Measurements from ENCODE around the gene NFKBIA.
A peak's percentile ranks its signal among the peaks of the same experiment; 100 is the strongest.
"Not testable (repeated sequence)": the region's sequence is repeated elsewhere in the genome, so short reads cannot be mapped to it uniquely, and the experiment has no call there.

Gene NFKBIA

DNA sequence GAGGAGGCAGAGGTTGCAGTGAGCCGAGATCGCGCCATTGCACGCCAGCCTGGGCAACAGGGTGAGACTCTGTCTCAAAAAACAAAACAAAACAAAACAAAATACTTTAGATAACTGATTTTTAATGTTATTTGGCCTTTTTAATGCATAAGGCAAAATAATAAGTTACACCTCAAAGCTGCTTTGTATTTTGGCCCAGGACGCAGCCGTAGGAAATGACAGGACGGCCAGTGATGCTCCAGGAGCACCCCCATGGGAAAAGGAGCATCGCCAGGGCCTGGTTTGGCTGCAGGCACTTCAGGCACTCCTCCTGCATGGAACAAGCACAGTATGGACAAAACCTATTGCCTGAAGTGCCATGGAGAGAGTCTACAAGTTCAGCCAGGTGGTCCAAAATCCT is 3.5 kb upstream of the NFKBIA start:
- DNase-seq (ENCODE audit: low read depth): no peak

- DNase-seq (ENCODE audit: low read depth): no peak
These were observed 2.7 kb upstream of the NFKBIA start for GRCh38 chr14:35407306-35407630.

GRCh38 chr14:35406506-35407305 is 2.2 kb upstream of the NFKBIA start:
- peak; percentile 76 for DNase-seq (ENCODE audit: low read depth)

DNA sequence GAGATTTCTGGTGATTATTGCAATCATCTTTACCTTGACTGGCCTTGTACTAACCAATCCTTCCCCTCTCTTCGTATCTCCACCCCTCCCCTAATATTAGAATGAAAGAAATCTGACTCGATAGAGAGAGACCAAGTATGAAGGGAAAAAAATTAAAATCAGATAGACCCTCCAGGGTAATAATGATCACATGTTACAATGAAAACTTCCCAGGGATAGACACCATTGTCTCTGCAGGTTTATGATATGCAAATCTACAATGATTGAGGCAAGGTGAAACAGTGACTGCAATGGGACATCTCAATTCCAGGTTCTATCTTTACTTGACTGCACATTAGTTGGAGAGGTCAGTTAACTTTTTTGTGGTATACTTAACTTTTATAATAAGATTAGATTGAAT is 1.5 kb upstream of the NFKBIA start:
- DNase-seq (ENCODE audit: low read depth): no peak

- DNase-seq (ENCODE audit: low read depth): peak; percentile 29
These were observed 901 bp upstream of the NFKBIA start for GRCh38 chr14:35405304-35405996.

- DNase-seq (ENCODE audit: low read depth): peak; percentile 94
These were observed 723 bp downstream of the NFKBIA start for GRCh38 chr14:35403603-35404448.

DNA sequence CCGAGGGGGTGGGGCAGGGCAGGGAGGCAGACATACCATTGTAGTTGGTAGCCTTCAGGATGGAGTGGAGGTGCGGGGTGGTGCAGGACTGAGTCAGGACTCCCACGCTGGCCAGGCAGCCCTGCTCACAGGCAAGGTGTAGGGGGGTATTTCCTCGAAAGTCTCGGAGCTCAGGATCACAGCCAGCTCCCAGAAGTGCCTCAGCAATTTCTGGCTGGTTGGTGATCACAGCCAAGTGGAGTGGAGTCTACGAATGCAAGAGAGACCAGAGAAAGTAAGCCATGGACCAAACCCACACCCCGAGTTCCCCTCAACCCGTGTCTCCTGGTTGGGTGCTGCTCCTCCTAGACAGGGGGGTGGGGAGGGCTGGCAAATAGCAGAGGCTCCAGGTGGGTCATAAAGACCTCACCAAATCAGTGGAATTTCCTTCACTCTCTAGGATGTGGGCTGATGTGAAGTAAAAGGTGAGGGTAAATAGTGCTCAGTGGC is 1.4 kb downstream of the NFKBIA start:
- DNase-seq (ENCODE audit: low read depth): no peak

DNA sequence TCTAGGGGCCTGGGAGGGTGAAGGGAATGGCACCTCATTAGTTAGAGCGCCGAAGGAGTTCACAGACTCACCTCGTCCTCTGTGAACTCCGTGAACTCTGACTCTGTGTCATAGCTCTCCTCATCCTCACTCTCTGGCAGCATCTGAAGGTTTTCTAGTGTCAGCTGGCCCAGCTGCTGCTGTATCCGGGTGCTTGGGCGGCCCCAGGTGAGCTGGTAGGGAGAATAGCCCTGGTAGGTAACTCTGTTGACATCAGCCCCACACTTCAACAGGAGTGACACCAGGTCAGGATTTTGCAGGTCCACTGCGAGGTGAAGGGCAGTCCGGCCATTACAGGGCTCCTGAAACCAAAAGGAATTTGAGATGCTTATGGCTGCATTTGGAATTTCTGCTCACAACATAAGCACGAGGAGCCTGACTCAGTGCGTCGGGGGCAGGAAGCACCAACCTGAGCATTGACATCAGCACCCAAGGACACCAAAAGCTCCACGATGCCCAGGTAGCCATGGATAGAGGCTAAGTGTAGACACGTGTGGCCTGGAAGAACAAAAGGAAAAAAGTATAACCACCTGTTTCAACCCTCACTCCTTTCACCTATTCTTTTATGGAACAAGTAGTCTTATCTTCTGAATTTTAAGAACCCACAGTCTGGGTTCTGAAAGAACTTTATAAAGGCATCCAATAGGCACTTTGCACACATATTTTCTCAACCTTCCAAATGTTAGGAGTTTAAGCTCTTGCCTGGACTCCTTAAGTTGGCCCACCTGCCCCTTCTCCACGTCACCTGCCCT is 2.0 kb downstream of the NFKBIA start:
- DNase-seq (ENCODE audit: low read depth): no peak

DNA sequence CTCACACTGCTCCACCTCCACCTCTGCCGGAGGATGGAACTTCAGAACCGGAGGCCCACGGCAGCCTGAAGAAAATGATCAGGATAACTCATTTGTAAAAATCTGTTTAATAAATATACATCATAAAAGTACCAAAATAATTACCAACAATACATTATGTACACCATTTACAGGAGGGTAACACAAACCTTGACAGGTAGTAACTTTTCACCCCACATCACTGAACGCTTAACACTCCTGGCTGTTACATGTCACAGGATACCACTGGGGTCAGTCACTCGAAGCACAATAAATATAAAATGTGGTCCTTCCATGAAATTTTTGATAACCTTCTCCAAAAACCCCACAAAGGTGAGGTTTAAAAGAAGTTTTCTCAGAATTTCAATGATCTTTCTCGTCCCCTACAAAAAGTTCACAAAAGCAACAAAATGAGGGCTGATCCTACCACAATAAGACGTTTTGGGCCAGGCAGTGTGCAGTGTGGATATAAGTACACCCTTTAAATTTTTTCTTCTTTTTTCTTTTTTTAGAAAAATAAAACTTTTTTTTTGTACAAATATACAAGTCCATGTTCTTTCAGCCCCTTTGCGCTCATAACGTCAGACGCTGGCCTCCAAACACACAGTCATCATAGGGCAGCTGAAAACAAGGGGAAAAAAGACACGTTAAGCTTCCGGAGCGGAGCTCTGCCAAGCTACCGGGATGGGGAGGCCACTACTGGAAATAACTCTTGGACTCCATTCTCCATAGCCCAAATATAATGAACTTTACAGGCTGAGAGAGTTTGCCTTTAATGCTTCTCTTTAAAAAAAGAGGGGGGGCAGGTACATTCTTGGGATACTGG is 2.9 kb downstream of the NFKBIA start:
- DNase-seq (ENCODE audit: low read depth): no peak

DNA sequence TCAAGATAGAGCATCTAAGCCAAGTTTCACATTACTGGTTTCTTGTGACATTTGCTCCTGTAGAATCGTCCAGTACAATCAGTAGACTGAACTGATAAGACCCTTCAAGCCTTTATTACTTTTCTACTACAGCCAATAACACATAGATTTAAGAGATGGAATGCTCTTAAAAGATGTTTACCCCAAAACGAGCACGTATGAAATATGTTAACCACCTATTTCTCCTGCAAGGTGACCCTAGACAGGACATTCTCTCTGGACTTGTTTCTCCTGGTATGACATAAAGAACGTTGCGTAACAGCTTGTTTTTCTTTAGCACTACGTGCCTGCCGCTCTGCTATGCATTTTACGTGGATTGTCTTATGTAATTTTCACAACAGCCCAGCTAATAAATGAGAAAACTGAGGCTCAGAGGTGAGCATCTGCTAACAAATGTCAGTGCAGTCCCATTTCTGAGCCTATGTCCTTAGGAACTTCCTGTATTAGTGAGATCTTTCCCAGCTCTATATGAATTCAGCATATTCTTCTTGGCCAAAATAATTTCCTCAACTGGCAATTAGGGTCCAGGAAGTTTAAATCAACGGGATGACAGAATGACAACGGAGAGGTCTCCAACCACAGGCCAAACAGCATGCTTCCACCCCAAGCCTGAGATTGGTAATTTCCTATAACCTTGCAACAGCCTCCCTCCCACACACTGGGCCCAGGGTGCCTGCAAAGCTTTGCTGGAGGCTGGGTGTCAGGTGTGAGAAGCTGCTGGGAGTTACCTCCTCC is 3.7 kb downstream of the NFKBIA start:
- DNase-seq (ENCODE audit: low read depth): no peak

DNA sequence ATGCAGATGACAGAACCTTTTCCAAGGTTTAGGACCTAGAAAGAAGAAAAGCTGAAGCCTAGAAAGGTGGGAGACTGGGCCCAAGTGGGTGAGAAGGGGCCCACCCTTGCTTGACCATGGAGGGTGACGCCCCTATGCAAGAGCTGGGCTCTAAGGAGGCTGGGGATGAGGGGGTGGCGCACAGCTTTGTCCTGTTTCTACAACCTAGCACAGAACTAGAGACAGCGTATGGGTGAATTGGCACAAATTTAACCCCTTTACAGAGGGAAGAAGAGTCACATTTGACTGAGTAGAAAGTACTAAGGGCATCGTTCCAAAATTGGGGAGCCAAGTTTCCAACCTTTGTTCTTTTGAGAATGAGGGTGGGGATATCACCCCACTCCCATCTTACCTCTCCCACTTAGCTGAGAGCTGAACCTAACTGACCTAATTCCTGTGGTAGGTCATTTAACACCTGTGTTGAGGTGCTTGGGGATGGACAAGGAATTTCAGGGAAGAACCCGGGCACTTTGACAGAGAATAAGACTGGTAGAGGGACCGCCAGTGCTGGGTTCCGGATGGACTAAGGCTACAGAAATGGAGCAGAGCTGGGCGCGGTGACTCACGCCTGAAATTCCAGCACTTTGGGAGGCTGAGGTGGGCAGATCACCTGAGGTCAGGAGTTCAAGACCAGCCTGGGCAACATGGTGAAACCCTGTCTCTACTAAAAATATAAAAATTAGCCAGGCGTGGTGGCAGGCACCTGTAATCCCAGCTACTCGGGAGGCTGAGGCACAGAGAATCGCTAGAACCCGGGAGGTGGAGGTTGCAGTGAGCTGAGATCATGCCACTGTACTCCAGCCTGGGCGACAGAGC is 5.2 kb downstream of the NFKBIA start:
- DNase-seq (ENCODE audit: low read depth): no peak

GRCh38 chr14:35398071-35398584 is 6.4 kb downstream of the NFKBIA start:
- peak; percentile 48 for DNase-seq (ENCODE audit: low read depth)

DNA sequence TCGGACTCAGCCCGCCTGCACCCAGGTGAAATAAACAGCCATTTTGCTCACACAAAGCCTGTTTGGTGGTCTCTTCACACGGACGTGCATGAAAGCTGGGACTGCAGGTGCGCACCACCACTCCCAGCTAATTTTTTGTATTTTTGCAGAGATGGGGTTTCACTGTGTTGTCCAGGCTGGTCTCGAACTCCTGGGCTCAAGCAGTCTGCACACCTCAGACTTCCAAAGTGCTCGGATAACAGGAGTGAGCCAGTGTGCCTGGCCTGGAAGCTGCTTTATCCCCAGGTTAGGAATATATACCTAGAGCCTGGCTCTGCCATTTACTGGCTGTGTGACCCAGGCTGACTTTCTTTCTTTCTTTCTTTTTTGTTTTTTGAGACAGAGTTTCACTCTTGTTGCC is 7.9 kb downstream of the NFKBIA start:
- not testable (repeated sequence) for DNase-seq (ENCODE audit: low read depth)

DNA sequence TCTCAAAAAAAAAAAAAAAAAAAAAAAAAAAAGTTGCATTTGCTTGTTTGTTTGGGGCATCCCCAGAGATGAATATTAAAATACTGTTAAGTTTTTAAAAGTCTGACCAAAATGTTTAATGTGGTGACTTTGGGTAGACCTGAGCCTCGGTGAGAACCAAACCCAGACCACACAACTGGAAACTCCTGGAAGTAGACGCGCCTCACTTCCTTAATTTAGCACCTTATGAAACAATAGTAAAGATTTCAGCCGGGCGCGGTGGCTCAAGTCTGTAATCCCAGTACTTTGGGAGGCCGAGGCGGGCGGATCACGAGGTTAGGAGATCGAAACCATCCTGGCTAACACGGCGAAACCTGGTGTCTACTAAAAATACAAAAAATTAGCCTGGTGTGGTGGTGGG is 9.3 kb downstream of the NFKBIA start:
- DNase-seq (ENCODE audit: low read depth): no peak

DNA sequence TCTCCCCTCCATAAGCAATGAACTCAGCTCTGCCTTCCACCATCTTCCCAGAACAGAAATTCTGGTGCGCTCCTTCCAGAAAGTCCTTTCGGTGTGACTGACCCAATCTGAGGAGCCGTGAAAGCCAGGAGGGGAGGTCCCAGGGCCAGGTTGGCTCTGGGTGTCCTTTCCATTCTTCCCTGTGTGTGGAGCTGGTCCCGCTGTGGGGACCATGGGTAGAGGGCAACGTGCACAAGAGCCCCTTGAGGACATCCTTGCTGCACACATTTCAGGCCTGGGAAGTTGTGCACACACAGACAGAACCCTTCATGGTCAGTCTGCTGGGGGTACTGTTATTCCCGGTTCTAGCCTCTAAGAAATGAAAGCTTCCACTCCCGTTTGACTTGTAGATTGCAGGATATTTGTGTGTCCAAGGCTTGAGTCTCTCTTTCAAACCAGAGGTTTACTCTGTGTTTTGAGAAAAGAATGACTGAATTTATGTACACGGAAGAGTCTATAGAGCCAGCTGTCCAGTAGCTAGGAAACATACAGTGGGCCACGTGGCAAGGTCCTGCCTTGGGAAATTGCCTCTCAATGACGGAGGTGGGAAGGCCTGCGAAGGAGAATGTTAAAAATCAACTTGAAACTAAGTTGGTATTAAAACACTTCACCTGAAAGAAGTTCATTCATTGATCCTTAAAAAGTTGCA is 10.1 kb downstream of the NFKBIA start:
- DNase-seq (ENCODE audit: low read depth): no peak

- no peak for DNase-seq (ENCODE audit: low read depth)
These were observed 10.7 kb downstream of the NFKBIA start for GRCh38 chr14:35393826-35394225.

DNA sequence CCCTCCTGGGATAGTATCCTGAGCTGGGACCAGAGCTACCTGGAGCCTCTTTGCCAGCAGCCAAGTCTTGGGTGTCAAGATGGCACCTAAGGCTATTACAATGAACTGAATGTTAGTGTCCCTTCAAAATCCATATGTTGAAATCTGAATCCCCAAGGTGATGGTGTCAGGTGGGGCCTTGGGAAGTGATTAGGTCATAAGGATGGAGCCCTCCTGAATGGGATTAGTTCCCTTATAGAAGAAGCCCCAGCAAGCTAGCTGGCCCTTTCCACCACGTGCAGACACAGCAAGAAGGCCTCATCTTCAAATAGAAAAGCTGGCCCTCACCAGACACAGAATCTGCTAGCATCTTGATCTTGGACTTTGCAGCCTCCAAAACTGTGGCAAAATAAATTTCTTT is 12.4 kb downstream of the NFKBIA start:
- no peak for DNase-seq (ENCODE audit: low read depth)

GRCh38 chr14:35391388-35391710 is 13.2 kb downstream of the NFKBIA start:
- no peak for DNase-seq (ENCODE audit: low read depth)

Measured in EH (cell line).